ENCODE results near the gene GADD45G. TPM values are rescaled to one million over a fixed set of nuclear protein-coding genes. Genes with fewer than 3 reads are reported as not detected.

GADD45G gene
- total and polyA plus RNA-seq, 7 donors: 5.7 to 37.8 (median 19.7) TPM

DNA sequence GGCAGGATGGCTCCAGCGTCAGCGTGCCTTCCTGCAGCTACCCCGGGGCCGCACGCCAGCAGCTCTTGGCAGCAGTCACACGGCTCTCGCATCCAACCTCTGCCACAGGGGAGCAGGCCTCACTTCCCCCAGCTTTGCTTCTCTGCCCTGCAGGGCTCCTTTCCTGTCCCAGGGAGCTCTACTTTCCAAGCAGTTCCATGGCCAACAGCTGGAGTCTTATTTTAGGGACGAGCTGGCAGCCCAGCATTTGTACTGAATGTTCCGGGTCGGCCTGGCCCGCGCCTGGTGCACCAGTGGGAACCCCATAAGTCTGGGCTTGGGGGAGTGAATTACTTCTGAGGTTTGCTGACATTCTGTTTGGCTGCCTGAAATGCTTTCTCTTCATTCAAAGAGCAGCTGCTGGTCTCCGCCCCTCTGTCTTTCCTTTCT, 34.6 kb downstream of the GADD45G start:
- H3K27me3 ChIP-seq: no peaks in the 10 kb centered on the region
- no peaks in the 10 kb centered on the region for H3K36me3 ChIP-seq
- intact Hi-C loops (cut with DNase I): no loop called here
- peak; percentile 93 for DNase-seq
- H3K4me1 ChIP-seq: peaks cover 0 to 39% (median 39%) of the 10 kb centered on the region in 4 donors
- H3K4me3 ChIP-seq: no peak overlapping the region
- H3K27ac ChIP-seq: peak overlapping the region; percentile 79 to 86 (median 81)
- TF ChIP-seq, protein P1, sequence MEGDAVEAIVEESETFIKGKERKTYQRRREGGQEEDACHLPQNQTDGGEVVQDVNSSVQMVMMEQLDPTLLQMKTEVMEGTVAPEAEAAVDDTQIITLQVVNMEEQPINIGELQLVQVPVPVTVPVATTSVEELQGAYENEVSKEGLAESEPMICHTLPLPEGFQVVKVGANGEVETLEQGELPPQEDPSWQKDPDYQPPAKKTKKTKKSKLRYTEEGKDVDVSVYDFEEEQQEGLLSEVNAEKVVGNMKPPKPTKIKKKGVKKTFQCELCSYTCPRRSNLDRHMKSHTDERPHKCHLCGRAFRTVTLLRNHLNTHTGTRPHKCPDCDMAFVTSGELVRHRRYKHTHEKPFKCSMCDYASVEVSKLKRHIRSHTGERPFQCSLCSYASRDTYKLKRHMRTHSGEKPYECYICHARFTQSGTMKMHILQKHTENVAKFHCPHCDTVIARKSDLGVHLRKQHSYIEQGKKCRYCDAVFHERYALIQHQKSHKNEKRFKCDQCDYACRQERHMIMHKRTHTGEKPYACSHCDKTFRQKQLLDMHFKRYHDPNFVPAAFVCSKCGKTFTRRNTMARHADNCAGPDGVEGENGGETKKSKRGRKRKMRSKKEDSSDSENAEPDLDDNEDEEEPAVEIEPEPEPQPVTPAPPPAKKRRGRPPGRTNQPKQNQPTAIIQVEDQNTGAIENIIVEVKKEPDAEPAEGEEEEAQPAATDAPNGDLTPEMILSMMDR (IDR thresholded peaks at IDR 0.05): peak in 3 of 4 experiments; percentile 16 to 27 (median 21)
- TF ChIP-seq POLR2AphosphoS5 (IDR thresholded peaks at IDR 0.05): peak; percentile 41 to 79 (median 62)
- TF ChIP-seq EP300 (IDR thresholded peaks at IDR 0.05): peak in 3 of 4 donors; percentile 4 to 79 (median 63)
- no peak for TF ChIP-seq POLR2A (IDR thresholded peaks at IDR 0.05)
- no peaks in the 10 kb centered on the region for H3K9me3 ChIP-seq
- WGBS, 2 donors: 78 to 85% methylated on average over 13 of the region's 13 CpGs

DNA sequence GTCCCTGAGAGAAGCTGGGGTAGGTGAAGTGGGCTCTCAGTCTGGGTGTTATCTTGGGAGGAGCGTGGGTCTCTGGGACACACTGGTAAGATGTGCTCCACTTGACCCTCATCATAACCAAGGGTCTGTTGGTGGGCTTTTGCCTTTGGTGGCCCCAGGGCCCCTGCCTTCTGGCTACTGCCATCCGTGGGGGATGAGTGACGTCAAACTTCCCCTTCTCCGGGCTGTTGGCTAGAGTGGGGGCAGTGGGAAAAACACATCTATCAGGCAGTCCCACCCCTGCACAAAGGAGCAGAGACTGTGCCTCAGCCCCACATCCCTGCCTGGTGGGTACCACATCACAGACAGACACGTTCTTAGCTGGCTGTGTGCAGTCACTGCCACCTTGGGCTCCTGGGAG, 35.1 kb downstream of the GADD45G start:
- Histone ChIP-seq H3K36me3 (no peaks in the 10 kb centered on the region), H3K4me3 (no peak overlapping the region), H3K27ac (peak overlapping the region; percentile 79 to 86 (median 81)), H3K4me1 (peaks cover 0 to 35% (median 33%) of the 10 kb centered on the region in 4 donors), H3K9me3 (no peaks in the 10 kb centered on the region), H3K27me3 (no peaks in the 10 kb centered on the region)
- intact Hi-C loops (cut with DNase I): no loop called here
- WGBS, 2 donors: 88% methylated on average over 5 of the region's 5 CpGs
- TF ChIP-seq, protein P1 (IDR thresholded peaks at IDR 0.05): no peak
- no peak for TF ChIP-seq EP300 (IDR thresholded peaks at IDR 0.05)
- no peak for TF ChIP-seq POLR2A (IDR thresholded peaks at IDR 0.05)
- TF ChIP-seq POLR2AphosphoS5 (IDR thresholded peaks at IDR 0.05): no peak
- no peak for DNase-seq

DNA sequence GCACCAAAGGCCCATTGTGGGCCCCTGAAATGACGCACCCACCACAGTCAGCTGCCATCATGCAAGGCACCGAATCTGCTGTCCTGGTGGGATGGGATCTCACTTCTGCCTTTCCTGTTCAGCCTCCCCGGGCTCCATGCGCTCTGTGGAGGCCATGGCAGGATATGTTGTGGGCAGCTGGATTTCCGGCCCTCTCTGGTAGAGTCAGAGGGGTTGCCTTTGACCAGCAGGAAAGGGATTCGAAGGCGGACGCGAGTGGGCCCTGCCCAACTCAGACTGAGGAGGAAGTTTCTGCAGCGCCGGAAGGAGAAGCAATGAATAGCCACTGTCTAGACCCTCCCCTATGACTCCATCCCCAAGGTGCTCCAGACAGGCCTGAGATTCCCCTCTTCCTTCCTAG, 35.5 kb downstream of the GADD45G start:
- TF ChIP-seq EP300 (IDR thresholded peaks at IDR 0.05): no peak
- no peak for TF ChIP-seq POLR2AphosphoS5 (IDR thresholded peaks at IDR 0.05)
- TF ChIP-seq, protein P1 (IDR thresholded peaks at IDR 0.05): no peak
- TF ChIP-seq POLR2A (IDR thresholded peaks at IDR 0.05): no peak
- no peaks in the 10 kb centered on the region for H3K36me3 ChIP-seq
- peaks cover 0 to 31% (median 29%) of the 10 kb centered on the region in 4 donors for H3K4me1 ChIP-seq
- no peaks in the 10 kb centered on the region for H3K9me3 ChIP-seq
- intact Hi-C loops (cut with DNase I): no loop called here
- H3K4me3 ChIP-seq: no peak overlapping the region
- H3K27me3 ChIP-seq: no peaks in the 10 kb centered on the region
- WGBS, 2 donors: 77 to 91% methylated on average over 11 of the region's 11 CpGs
- peak; percentile 68 for DNase-seq
- H3K27ac ChIP-seq: peak overlapping the region; percentile 79 to 86 (median 81)

DNA sequence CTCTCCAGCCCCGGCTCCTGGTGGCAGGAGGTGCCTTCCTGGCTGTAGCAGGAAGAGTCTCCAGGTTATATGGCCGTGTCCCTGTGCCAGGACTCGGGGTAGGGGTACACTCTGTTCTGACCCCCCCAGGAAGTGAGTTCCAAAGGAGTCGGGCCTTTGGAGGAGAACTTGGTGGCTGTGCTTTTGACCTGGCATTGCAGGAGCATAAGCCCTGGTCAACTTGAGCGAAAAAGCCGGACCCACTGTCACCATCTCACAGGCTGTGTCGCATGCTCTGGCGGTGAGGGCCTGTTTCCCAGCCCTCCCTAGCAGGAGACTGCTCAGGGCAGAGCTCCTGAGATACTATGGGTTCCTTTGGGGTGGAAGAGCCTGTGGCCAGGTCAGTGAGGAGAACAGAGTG, 36.0 kb downstream of the GADD45G start:
- Histone ChIP-seq H3K9me3 (no peaks in the 10 kb centered on the region), H3K4me3 (no peak overlapping the region), H3K4me1 (peaks cover 0 to 27% (median 25%) of the 10 kb centered on the region in 4 donors), H3K27me3 (no peaks in the 10 kb centered on the region), H3K27ac (peak overlapping the region; percentile 79 to 86 (median 81)), H3K36me3 (no peaks in the 10 kb centered on the region)
- intact Hi-C loops (cut with DNase I): no loop called here
- WGBS, 2 donors: 88 to 92% methylated on average over 8 of the region's 8 CpGs
- TF ChIP-seq POLR2A (IDR thresholded peaks at IDR 0.05) (no peak), EP300 (IDR thresholded peaks at IDR 0.05) (no peak), POLR2AphosphoS5 (IDR thresholded peaks at IDR 0.05) (no peak)
- TF ChIP-seq, protein P1 (IDR thresholded peaks at IDR 0.05): no peak
- no peak for DNase-seq

GRCh38 chr9:89641980-89642379, 37.2 kb downstream of the GADD45G start:
- H3K27ac ChIP-seq: no peak overlapping the region
- intact Hi-C loops (cut with DNase I): no loop called here

More at GRCh38 chr9:89641980-89642379, 37.2 kb downstream of the GADD45G start:
- Histone ChIP-seq H3K4me3 (no peak overlapping the region), H3K27me3 (no peaks in the 10 kb centered on the region), H3K4me1 (peaks cover 0 to 27% (median 24%) of the 10 kb centered on the region in 4 donors), H3K9me3 (no peaks in the 10 kb centered on the region), H3K36me3 (no peaks in the 10 kb centered on the region)
- TF ChIP-seq, protein P1 (IDR thresholded peaks at IDR 0.05): no peak
- no peak for DNase-seq
- WGBS, 2 donors: 91 to 96% methylated on average over 4 of the region's 4 CpGs

All from sigmoid colon (tissue), 7 donors.